Measurements from ENCODE around the gene BUD13.
"Not testable (repeated sequence)": the region's sequence is repeated elsewhere in the genome, so short reads cannot be mapped to it uniquely, and the experiment has no call there.

Gene BUD13, protein sequence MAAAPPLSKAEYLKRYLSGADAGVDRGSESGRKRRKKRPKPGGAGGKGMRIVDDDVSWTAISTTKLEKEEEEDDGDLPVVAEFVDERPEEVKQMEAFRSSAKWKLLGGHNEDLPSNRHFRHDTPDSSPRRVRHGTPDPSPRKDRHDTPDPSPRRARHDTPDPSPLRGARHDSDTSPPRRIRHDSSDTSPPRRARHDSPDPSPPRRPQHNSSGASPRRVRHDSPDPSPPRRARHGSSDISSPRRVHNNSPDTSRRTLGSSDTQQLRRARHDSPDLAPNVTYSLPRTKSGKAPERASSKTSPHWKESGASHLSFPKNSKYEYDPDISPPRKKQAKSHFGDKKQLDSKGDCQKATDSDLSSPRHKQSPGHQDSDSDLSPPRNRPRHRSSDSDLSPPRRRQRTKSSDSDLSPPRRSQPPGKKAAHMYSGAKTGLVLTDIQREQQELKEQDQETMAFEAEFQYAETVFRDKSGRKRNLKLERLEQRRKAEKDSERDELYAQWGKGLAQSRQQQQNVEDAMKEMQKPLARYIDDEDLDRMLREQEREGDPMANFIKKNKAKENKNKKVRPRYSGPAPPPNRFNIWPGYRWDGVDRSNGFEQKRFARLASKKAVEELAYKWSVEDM

GRCh38 chr11:116772443-116773202 is at the start of gene BUD13:
BUD13 (minus strand) TSS chr11:116772987; CDS start chr11:116772964, 23 bp downstream.
- peak; percentile 96 for DNase-seq (ENCODE audit: low spot score)

GRCh38 chr11:116822575-116822974 is 49.8 kb upstream of the BUD13 start:
- no peak for DNase-seq (ENCODE audit: low spot score)

GRCh38 chr11:116821050-116821918 is 48.5 kb upstream of the BUD13 start:
- DNase-seq (ENCODE audit: low spot score), result no peak

DNA sequence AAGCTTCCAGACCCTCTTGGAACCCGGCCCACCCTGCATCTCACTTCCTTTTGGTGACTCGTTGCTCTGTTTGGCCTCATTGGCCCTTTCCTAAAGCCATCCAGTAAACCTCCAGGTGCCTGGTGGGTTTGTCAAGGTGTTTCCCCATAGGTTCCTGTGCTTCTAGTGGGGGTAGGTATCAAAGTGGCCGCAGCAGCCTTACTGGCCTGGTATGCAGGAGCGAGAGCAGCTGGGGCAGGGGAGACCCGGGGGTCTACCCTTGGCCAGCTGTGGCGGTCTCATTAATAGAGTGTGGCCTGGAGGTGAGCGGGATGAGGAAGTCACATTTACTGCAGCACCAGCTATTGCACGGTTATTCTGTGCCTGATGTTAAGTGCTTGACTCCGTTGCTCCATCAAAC is 46.3 kb upstream of the BUD13 start:
- DNase-seq (ENCODE audit: low spot score), result no peak

DNA sequence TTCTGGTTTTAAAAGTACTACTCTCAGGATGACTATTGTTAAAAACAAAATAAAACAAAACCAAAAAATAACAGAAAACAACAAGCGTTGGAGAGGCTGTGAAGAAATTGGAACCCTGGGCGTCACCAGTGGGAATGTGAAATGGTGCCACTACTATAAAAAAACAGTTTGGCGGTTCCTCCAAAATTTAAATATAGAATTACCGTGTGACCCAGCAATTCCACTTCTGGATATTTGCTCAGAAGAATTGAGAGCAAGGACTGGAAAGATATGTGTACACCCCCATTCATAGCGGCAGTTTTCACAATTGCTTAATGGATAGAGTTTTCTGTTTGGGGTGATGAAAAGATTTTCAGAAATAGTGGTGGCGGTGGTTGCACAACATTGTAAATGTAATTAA is 41.7 kb upstream of the BUD13 start:
- DNase-seq (ENCODE audit: low spot score), result no peak

DNA sequence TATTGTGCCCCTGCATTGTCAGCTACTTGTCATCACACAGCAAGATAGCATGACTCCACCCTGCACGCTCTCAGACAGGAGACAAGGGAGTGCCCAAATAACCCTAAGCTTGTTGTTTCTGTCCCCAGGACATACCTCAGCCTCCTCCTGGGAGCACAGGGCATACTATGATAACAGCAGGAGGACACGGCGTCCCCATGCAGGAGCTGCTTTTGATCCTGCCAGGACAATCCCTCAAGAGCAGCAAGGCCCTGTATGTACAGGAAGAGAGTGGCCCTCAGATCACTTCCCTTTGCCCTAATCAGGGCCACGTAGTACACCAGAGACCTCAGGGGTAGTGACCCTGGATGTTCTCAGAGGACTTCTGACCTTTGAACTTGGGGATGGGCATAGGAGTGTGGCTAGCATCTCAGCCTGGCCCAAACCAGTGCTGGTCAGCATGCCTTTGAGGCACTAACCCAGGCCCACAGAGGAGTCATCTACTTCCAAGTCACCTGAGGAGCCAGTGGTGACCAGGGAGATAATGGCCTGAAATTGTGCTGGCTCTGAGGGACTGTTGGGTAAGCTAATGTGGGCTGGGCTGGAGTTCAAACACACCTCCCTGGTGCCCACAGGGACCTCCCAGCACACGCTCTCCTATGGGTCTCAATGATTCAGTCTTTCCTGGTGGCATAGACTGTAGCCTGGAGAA is 41.1 kb upstream of the BUD13 start:
- DNase-seq (ENCODE audit: low spot score), result no peak

GRCh38 chr11:116813170-116813569 is 40.4 kb upstream of the BUD13 start:
- no peak for DNase-seq (ENCODE audit: low spot score)

DNA sequence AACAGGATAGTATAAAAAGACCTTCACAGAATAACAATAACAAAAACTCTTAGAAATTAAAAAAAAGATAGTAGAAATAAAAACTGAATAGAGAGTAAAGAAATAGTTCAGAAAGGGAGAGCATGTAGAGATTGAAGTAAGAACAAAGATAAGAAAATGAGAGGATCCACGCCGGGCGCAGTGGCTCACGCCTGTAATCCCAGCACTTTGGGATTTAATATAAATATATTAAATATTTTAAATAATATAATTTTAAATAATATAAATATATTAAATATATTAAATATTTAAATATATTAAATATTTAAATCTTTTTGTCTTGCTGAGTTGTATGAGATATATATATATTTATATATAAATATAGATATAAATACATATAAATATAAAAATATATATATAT is 39.3 kb upstream of the BUD13 start:
- no peak for DNase-seq (ENCODE audit: low spot score)

- DNase-seq (ENCODE audit: low spot score), result no peak
Measured at GRCh38 chr11:116811194-116811593, 38.4 kb upstream of the BUD13 start.

DNA sequence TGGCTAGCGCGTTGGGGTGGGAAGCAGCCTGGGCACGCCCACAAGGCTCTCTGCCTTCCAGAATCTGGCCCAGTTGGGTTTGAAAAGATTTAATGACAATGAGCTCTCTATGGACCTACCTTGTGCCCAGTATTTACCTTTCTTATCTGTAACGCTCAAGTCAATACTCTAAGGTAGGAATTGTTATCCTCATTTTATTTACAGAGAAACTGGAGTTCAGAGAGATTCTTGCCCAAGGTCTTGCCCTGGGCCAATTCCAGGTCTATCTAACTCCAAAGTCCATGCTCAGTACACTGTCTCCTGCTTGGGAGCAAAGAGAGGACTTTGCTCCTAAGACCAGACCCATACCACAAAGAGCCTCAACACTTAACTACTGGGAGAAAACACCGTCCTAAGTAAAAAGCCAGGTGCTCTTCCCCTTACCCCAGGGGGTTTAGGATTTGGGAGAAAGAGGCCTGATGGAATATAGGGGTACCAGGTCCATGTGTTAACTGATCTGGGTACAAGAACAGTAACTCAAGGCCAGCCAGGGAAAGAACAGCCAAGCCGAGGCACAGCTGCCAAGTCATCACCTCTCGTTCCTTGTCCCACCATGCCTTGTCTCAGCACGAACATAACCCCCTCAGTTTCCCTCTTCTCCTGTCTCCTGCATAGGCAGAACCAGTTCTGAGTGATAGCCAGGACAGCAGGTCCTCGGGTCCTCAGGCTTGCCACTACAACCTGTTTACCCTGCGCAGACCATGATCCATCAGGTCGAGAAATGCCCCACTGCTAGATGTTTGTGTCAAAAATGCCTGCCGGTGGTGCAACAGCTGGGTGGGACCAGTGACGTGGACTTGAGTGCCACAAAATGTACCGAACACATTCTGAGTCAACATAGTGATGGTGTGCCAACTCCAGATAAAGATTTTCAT is 35.7 kb upstream of the BUD13 start:
- no peak for DNase-seq (ENCODE audit: low spot score)

DNA sequence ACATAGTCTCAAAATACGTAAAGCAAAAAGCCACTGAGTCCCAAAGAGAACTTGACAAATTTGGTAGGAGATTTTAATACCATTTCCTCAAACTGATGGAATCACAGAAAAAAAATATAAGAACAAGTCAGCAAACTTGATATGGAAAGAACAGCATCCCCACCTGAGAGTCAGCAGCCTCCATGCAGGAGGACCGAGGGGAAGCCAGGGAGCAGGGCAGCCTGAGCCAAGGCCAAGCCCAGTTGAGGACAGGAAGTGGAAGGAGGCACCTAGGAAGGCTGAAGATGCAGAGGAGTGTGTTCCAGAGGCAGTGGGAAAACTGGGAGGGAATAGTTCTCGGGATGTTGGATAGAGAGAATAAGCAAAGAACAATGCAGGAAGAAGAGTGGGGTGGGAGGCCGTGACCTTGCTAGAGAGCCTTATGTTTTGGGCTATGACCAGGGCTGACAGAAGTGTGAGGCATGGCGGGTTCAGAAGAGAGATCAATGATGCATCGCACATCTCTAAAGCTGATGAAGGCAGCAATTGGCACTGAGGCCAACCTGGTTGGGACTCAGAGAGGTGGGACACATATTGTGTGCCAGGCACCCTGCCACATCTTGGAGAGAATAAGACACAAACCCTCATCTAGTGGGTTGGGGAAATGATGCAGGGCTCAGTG is 34.9 kb upstream of the BUD13 start:
- no peak for DNase-seq (ENCODE audit: low spot score)

DNA sequence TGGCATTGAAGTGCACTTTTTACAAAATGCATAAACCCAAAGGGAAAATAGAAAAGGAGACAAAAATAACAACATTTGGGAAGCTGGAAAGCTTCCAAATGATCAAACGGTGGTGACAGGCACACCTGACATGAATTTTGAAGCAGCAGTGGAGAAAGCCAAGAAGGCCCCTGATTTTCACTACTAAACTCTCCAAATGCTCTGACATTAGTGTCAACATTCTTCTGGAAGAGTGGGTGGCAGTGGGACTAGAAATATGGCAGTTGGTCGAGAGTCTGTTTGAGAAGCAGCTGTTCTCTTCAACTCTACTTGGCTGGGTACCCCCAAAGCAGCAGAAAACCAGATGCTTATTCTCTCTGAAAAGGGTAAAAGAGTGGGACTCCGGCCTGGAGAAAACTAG is 31.2 kb upstream of the BUD13 start:
- no peak for DNase-seq (ENCODE audit: low spot score)

- not testable (repeated sequence) for DNase-seq (ENCODE audit: low spot score)
Measured at GRCh38 chr11:116801662-116802061, 28.9 kb upstream of the BUD13 start.

DNA sequence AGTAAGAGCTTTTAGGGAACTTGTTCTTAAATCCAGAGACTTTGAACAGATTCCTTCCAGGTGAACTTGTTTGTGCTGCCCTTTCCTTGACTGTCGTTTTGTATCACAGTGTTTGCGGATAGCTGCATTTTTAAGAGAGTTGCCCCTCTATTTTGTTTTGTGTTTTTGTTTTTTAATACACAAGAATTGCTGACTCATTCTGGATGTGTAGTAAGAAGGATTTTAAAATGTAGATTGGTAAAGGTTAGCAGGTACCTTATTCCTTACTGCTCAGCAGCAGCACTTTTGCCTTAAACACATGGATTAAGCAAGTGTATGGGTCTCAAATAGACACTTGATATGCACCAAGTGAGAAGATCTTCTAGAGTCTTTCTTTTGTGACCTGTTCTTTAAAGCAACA is 27.8 kb upstream of the BUD13 start:
- no peak for DNase-seq (ENCODE audit: low spot score)

DNA sequence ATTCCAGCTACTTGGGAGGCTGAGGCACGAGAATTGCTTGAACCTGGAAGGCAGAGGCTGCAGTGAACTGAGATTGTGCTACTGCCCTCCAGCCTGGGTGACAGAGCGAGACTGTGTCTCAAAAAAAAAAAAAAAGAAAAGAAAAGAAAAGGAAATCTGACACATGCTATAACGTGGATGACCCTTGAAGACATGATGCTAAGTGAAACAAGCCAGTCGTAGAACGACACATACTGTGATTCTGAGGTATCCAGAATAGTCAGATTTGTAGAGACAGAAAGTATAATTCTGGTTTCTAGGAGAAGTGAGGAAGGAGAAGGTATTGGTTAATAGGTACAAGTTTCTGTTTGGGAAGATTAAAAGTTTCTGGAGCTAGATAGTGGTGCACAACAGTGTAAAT is 25.6 kb upstream of the BUD13 start:
- no peak for DNase-seq (ENCODE audit: low spot score)

- no peak for DNase-seq (ENCODE audit: low spot score)
Measured at GRCh38 chr11:116797816-116798215, 25.0 kb upstream of the BUD13 start.

DNA sequence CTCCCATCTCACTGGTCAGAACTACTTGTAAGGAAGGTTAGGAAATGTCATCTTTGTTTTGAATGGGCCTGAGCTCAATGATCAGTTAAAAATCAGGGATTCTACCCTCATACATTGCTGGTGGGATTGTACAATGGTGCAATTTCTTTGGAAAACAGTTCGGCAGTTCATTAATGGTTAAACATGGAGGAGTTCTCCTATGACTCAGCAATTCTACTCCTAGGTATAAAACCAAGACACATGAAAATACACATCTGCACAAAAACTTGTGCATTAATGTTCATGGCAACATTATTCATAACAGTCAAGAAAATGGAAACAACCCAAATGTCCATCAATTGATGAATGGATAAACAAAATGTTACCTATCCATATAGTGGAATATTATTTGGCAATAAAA is 23.8 kb upstream of the BUD13 start:
- DNase-seq (ENCODE audit: low spot score), result no peak

DNA sequence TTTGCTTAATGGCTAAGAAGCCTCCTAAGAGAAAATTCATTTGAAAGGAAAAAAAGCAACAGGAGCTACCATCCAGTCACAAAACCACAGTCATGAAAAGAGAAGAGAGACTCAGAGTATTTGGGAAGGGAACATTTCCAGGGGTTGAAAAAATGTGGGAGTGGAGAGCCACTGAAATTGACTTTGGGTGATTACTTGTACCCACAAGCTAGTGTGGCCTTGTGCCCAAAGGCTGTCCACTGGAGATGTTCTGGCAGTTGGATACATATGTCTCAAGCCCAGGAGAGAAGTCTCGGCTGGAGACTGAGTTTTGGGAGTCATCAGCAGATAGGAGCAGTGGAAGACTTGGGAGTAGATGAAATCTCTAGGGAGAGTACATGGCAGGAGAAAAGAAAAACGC is 22.1 kb upstream of the BUD13 start:
- no peak for DNase-seq (ENCODE audit: low spot score)

GRCh38 chr11:116793772-116794097 is 20.9 kb upstream of the BUD13 start:
- no peak for DNase-seq (ENCODE audit: low spot score)
